DND-41 (cell line): ENCODE results near the gene CDYL2.

Experiments
- CTCF ChIP-seq: IDR thresholded peaks from 2 replicates; pipeline ENCODE4 v1.5.1; 2012; ENCODE audit warnings: borderline replicate concordance, low read length, moderate library complexity, mild to moderate bottlenecking; ENCODE audit not compliant: poor library complexity, severe bottlenecking; ENCODE audit errors: extremely low read depth
- EZH2 ChIP-seq: IDR thresholded peaks from 3 replicates; pipeline ENCODE4 v1.6.1; 2012; ENCODE audit warnings: borderline replicate concordance, low read depth, mild to moderate bottlenecking, moderate library complexity, low read length, inconsistent platforms; ENCODE audit not compliant: severe bottlenecking

- TF ChIP-seq CTCF = no peak
- no peak for TF ChIP-seq EZH2
Observed at GRCh38 chr16:80837533-80838147, 33.2 kb upstream of the CDYL2 start.
